WERI-Rb-1 (cell line): ENCODE data around the gene LRRN1.

Experiments
- DNase-seq: peaks from one replicate; pipeline ENCODE4 v3.0.0-alpha.2; 2020
- H3K27ac ChIP-seq: fragments of 250-450 bp; sonication (Bioruptor Pico); 2 replicates; pipeline ENCODE4 v1.5.1; 2020; ENCODE audit warnings: mild to moderate bottlenecking, moderate library complexity
- H3K27me3 ChIP-seq: fragments of 250-450 bp; sonication (Bioruptor Pico); 2 replicates; pipeline ENCODE4 v1.5.1; 2021; ENCODE audit warnings: mild to moderate bottlenecking, low read depth, moderate library complexity; ENCODE audit not compliant: insufficient read depth, severe bottlenecking
- H3K36me3 ChIP-seq: fragments of 250-450 bp; sonication (Bioruptor Pico); 2 replicates; pipeline ENCODE4 v1.5.1; 2020; ENCODE audit warnings: mild to moderate bottlenecking, moderate library complexity
- H3K4me3 ChIP-seq: 2 replicates; pipeline ENCODE4 v1.5.1; 2011; ENCODE audit warnings: low read depth, mild to moderate bottlenecking, control low read depth, low read length
- H3K9me3 ChIP-seq: fragments of 250-450 bp; sonication (Bioruptor Pico); 2 replicates; pipeline ENCODE4 v1.5.1; 2021; ENCODE audit warnings: mild to moderate bottlenecking, moderate library complexity; ENCODE audit not compliant: severe bottlenecking
- TF ChIP-seq, protein P1 (sequence below): IDR thresholded peaks from 2 replicates; pipeline ENCODE4 v1.5.1; 2011; ENCODE audit warnings: low read depth, mild to moderate bottlenecking, control low read depth, inconsistent platforms, low read length

Gene LRRN1

GRCh38 chr3:3813013-3813412 lies 13.8 kb downstream of the LRRN1 start:
- no peak for DNase-seq
- no peaks in the 10 kb centered on the region for H3K9me3 ChIP-seq
- no peak overlapping the region for H3K4me3 ChIP-seq
- TF ChIP-seq, protein P1, sequence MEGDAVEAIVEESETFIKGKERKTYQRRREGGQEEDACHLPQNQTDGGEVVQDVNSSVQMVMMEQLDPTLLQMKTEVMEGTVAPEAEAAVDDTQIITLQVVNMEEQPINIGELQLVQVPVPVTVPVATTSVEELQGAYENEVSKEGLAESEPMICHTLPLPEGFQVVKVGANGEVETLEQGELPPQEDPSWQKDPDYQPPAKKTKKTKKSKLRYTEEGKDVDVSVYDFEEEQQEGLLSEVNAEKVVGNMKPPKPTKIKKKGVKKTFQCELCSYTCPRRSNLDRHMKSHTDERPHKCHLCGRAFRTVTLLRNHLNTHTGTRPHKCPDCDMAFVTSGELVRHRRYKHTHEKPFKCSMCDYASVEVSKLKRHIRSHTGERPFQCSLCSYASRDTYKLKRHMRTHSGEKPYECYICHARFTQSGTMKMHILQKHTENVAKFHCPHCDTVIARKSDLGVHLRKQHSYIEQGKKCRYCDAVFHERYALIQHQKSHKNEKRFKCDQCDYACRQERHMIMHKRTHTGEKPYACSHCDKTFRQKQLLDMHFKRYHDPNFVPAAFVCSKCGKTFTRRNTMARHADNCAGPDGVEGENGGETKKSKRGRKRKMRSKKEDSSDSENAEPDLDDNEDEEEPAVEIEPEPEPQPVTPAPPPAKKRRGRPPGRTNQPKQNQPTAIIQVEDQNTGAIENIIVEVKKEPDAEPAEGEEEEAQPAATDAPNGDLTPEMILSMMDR, result no peak
- no peak overlapping the region for H3K27ac ChIP-seq
- H3K36me3 ChIP-seq, result no peaks in the 10 kb centered on the region
- H3K27me3 ChIP-seq, result no peaks in the 10 kb centered on the region

GRCh38 chr3:3815206-3815605 lies 16.0 kb downstream of the LRRN1 start:
- TF ChIP-seq, protein P1, result no peak
- H3K4me3 ChIP-seq, result no peak overlapping the region
- no peaks in the 10 kb centered on the region for H3K36me3 ChIP-seq
- H3K27ac ChIP-seq, result no peak overlapping the region
- no peaks in the 10 kb centered on the region for H3K27me3 ChIP-seq
- H3K9me3 ChIP-seq, result no peaks in the 10 kb centered on the region
- no peak for DNase-seq

- Histone ChIP-seq H3K4me3 (no peak overlapping the region), H3K27me3 (no peaks in the 10 kb centered on the region), H3K9me3 (no peaks in the 10 kb centered on the region), H3K27ac (no peak overlapping the region), H3K36me3 (no peaks in the 10 kb centered on the region)
- TF ChIP-seq, protein P1, result no peak
- DNase-seq, result no peak
These were observed 16.8 kb downstream of the LRRN1 start for GRCh38 chr3:3816034-3816433.

- H3K27ac ChIP-seq, result no peak overlapping the region
These were observed 18.6 kb downstream of the LRRN1 start for GRCh38 chr3:3817865-3818264.

GRCh38 chr3:3821777-3822176 lies 22.5 kb downstream of the LRRN1 start:
- H3K4me3 ChIP-seq, result no peak overlapping the region
- no peaks in the 10 kb centered on the region for H3K9me3 ChIP-seq
- H3K27me3 ChIP-seq, result no peaks in the 10 kb centered on the region
- DNase-seq, result no peak
- no peak overlapping the region for H3K27ac ChIP-seq
- TF ChIP-seq, protein P1, result no peak
- no peaks in the 10 kb centered on the region for H3K36me3 ChIP-seq

More at GRCh38 chr3:3817865-3818264, 18.6 kb downstream of the LRRN1 start:
- DNase-seq, result no peak
- Histone ChIP-seq H3K9me3 (no peaks in the 10 kb centered on the region), H3K4me3 (no peak overlapping the region), H3K36me3 (no peaks in the 10 kb centered on the region), H3K27me3 (no peaks in the 10 kb centered on the region)
- TF ChIP-seq, protein P1, result no peak

DNA sequence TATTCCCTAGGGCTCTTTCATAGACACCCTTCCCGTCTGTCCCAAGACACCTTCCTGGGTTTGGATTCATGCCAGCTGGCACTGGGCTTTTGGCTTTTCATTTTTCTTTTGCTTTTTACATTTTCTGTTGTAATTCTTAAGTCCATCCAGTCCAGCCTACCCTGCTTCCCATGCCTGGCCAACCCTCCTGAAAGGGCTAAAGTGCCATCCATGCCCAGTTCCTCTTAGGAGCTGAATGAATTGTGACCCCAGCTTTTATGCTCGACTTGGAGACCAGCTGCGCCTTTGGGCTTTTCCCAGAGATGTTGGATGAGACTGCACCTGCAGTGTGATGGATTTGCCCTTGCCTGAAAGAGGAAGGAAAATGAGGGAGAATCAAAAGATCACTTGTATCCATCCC lies 25.8 kb downstream of the LRRN1 start:
- Histone ChIP-seq H3K27ac (no peak overlapping the region), H3K9me3 (no peaks in the 10 kb centered on the region), H3K27me3 (no peaks in the 10 kb centered on the region), H3K4me3 (no peak overlapping the region), H3K36me3 (no peaks in the 10 kb centered on the region)
- TF ChIP-seq, protein P1, result no peak
- DNase-seq, result no peak
